Non-pigmented ciliary epithelial cell (primary cell): ENCODE measurements around the gene OR6C68.
"Not testable (repeated sequence)": the region's sequence is repeated elsewhere in the genome, so short reads cannot be mapped to it uniquely, and the experiment has no call there.

Experiments
- DNase-seq: peaks from one replicate; pipeline ENCODE4 v3.0.0-alpha.2; 2010; ENCODE audit warnings: low read depth

The OR6C68 gene

GRCh38 chr12:55492078-55492477 lies at the start of gene OR6C68:
TSS of gene OR6C68 (plus strand) at chr12:55492378. CDS start at chr12:55492378, 0 bp downstream.
- DNase-seq, result no peak

GRCh38 chr12:55443776-55444175 lies 48.4 kb upstream of the OR6C68 start, which contains the start of gene OR6C2:
TSS of gene OR6C2 (plus strand) at chr12:55444076. CDS start at chr12:55452214, 8,138 bp downstream.
- no peak for DNase-seq

- DNase-seq, result no peak
These were observed 46.8 kb upstream of the OR6C68 start for GRCh38 chr12:55445357-55445756.

- no peak for DNase-seq
These were observed 45.9 kb upstream of the OR6C68 start for GRCh38 chr12:55446326-55446725.

- DNase-seq, result no peak
These were observed 43.4 kb upstream of the OR6C68 start for GRCh38 chr12:55448825-55449224.

- DNase-seq, result not testable (repeated sequence)
These were observed 27.3 kb upstream of the OR6C68 start for GRCh38 chr12:55464926-55465325.

- no peak for DNase-seq
These were observed 24.3 kb upstream of the OR6C68 start for GRCh38 chr12:55467836-55468235.

- no peak for DNase-seq
These were observed 22.9 kb upstream of the OR6C68 start for GRCh38 chr12:55469291-55469690.

- DNase-seq, result no peak
These were observed 21.9 kb upstream of the OR6C68 start, which contains the start of gene OR6C70 for GRCh38 chr12:55470088-55470829. TSS of gene OR6C70 (minus strand) at chr12:55470138. CDS start at chr12:55470138, 0 bp downstream.

GRCh38 chr12:55472264-55472663 lies 19.9 kb upstream of the OR6C68 start:
- DNase-seq, result no peak

- DNase-seq, result not testable (repeated sequence)
These were observed 13.0 kb upstream of the OR6C68 start for GRCh38 chr12:55479136-55479535.

GRCh38 chr12:55484284-55484683 lies 7.9 kb upstream of the OR6C68 start:
- not testable (repeated sequence) for DNase-seq

GRCh38 chr12:55495490-55495889 lies 3.3 kb downstream of the OR6C68 start:
- DNase-seq, result no peak

GRCh38 chr12:55499231-55499630 lies 7.1 kb downstream of the OR6C68 start:
- no peak for DNase-seq

- DNase-seq, result no peak
These were observed 7.7 kb downstream of the OR6C68 start for GRCh38 chr12:55499810-55500252.

GRCh38 chr12:55501601-55502000 lies 9.4 kb downstream of the OR6C68 start:
- no peak for DNase-seq

GRCh38 chr12:55515696-55516095 lies 23.5 kb downstream of the OR6C68 start:
- no peak for DNase-seq

- no peak for DNase-seq
These were observed 24.2 kb downstream of the OR6C68 start for GRCh38 chr12:55516391-55516790.
